ENCODE data around the gene FOXK1.

GRCh38 chr7:4805984-4806300 lies 123.8 kb downstream of the FOXK1 start:
- TF ChIP-seq POLR2A (IDR thresholded peaks at IDR 0.05) (no peak), POLR2AphosphoS5 (IDR thresholded peaks at IDR 0.05) (no peak), CTCF (IDR thresholded peaks at IDR 0.05) (no peak)
